IMR-90 (cell line): ENCODE data around the gene FAM114A2. TPM values are rescaled to one million over a fixed set of nuclear protein-coding genes. Genes with fewer than 3 reads are reported as not detected.

Experiments
- ATAC-seq: fragments of 200-7000 bp; cut with Tn5 transposase; 2 replicates; pipeline ENCODE4 v1.9.1; 2020; ENCODE audit warnings: low read depth, mild to moderate bottlenecking, moderate library complexity
- BruUV-seq: library from RNA; stranded (reverse); fragments of 400-500 nt; replicated peaks from 2 replicates; lab custom pipeline; 2021; lab: Mats Ljungman, UMichigan
- CTCF ChIA-PET: fragments of 300-600 bp; formaldehyde crosslinking; extraction: SDS; loops from one replicate; lab custom pipeline; 2021; ENCODE audit warnings: antibody characterized with exemption; lab: Yijun Ruan, JAX
- POLR2A ChIA-PET: fragments of 300-600 bp; sonication (Branson Sonifier 250); formaldehyde crosslinking; loops from one replicate; lab custom pipeline; 2022; ENCODE audit warnings: antibody characterized with exemption; ENCODE audit not compliant: unreplicated experiment; lab: Charles Lee
- DNase-seq: peaks from one replicate; pipeline ENCODE4 v3.0.0; 2013
- H2AFZ ChIP-seq: replicated peaks from 2 replicates; pipeline ENCODE3; 2013; ENCODE audit warnings: low read length, mild to moderate bottlenecking; ENCODE audit not compliant: poor library complexity
- H2AK5ac ChIP-seq: 2 replicates; pipeline ENCODE4 v1.6.1; 2013; ENCODE audit warnings: low read depth, low read length, inconsistent platforms
- H2AK9ac ChIP-seq: replicated peaks from 2 replicates; pipeline ENCODE3; 2013; ENCODE audit warnings: mild to moderate bottlenecking, low read depth, low read length, moderate library complexity; ENCODE audit not compliant: poor library complexity
- H2BK120ac ChIP-seq: 2 replicates; pipeline ENCODE4 v1.6.1; 2013; ENCODE audit warnings: low read depth, low read length, inconsistent platforms
- H2BK15ac ChIP-seq: 3 replicates; pipeline ENCODE4 v1.6.1; 2013; ENCODE audit warnings: low read depth, low read length, inconsistent platforms
- H2BK20ac ChIP-seq: 2 replicates; pipeline ENCODE4 v1.6.1; 2013; ENCODE audit warnings: low read depth, mild to moderate bottlenecking, inconsistent platforms, low read length, moderate library complexity
- H2BK5ac ChIP-seq: 2 replicates; pipeline ENCODE4 v1.6.1; 2013; ENCODE audit warnings: mild to moderate bottlenecking, low read depth, low read length, inconsistent platforms; ENCODE audit not compliant: poor library complexity, severe bottlenecking
- H3K14ac ChIP-seq: replicated peaks from 2 replicates; pipeline ENCODE4 v1.6.1; 2013; ENCODE audit warnings: low read depth, low read length, inconsistent platforms
- H3K18ac ChIP-seq: 2 replicates; pipeline ENCODE4 v1.6.1; 2013; ENCODE audit warnings: low read depth, low read length, control low read depth
- H3K23ac ChIP-seq: 2 replicates; pipeline ENCODE4 v1.6.1; 2013; ENCODE audit warnings: low read depth, low read length, inconsistent platforms
- H3K27ac ChIP-seq: 2 replicates; pipeline ENCODE4 v1.5.1; 2013; ENCODE audit warnings: mild to moderate bottlenecking, control low read depth, low read length; ENCODE audit not compliant: insufficient read depth
- H3K27me3 ChIP-seq: 2 replicates; pipeline ENCODE4 v1.6.1; 2013; ENCODE audit warnings: low read length; ENCODE audit not compliant: control insufficient read depth, insufficient read depth
- H3K36me3 ChIP-seq: 2 replicates; pipeline ENCODE4 v1.6.1; 2013; ENCODE audit warnings: low read length, mixed read lengths; ENCODE audit not compliant: control insufficient read depth, insufficient read depth
- H3K4ac ChIP-seq: 2 replicates; pipeline ENCODE4 v1.6.1; 2013; ENCODE audit warnings: low read depth, low read length, inconsistent platforms
- H3K4me1 ChIP-seq: 2 replicates; pipeline ENCODE4 v1.6.1; 2013; ENCODE audit warnings: low read length, mixed read lengths; ENCODE audit not compliant: control insufficient read depth, insufficient read depth
- H3K4me2 ChIP-seq: 2 replicates; pipeline ENCODE4 v1.6.1; 2013; ENCODE audit warnings: low read depth, mild to moderate bottlenecking, control low read depth, low read length, moderate library complexity
- H3K4me3 ChIP-seq: 2 replicates; pipeline ENCODE4 v1.5.1; 2013; ENCODE audit warnings: low read depth, mild to moderate bottlenecking, control low read depth, low read length, moderate library complexity; ENCODE audit not compliant: insufficient read depth
- H3K56ac ChIP-seq: 2 replicates; pipeline ENCODE4 v1.6.1; 2013; ENCODE audit warnings: low read length, inconsistent platforms; ENCODE audit not compliant: insufficient read depth; ENCODE audit errors: extremely low read depth
- H3K79me1 ChIP-seq, 2 experiments: 2 replicates each; pipeline ENCODE4 v1.6.1; 2013; ENCODE audit warnings: low read length in 2 of 2, inconsistent platforms in 1 of 2, low read depth in 1 of 2
- H3K9ac ChIP-seq: 2 replicates; pipeline ENCODE4 v1.6.1; 2013; ENCODE audit warnings: low read depth, low read length, control low read depth
- H3K9me1 ChIP-seq: 2 replicates; pipeline ENCODE4 v1.6.1; 2013; ENCODE audit warnings: low read length, inconsistent platforms; ENCODE audit not compliant: insufficient read depth
- H3K9me3 ChIP-seq: 2 replicates; pipeline ENCODE4 v1.6.1; 2013; ENCODE audit warnings: low read length; ENCODE audit not compliant: control insufficient read depth, insufficient read depth
- H4K20me1 ChIP-seq: 2 replicates; pipeline ENCODE4 v1.6.1; 2013; ENCODE audit warnings: low read length, inconsistent platforms; ENCODE audit not compliant: insufficient read depth
- H4K5ac ChIP-seq: 2 replicates; pipeline ENCODE4 v1.6.1; 2013; ENCODE audit warnings: mild to moderate bottlenecking, low read depth, low read length, control low read depth
- H4K8ac ChIP-seq, 2 experiments: 2 replicates each; pipeline ENCODE4 v1.6.1; 2013; ENCODE audit warnings: low read depth in 2 of 2, low read length in 2 of 2, control low read depth in 1 of 2, inconsistent platforms in 1 of 2
- H4K91ac ChIP-seq: 2 replicates; pipeline ENCODE4 v1.6.1; 2013; ENCODE audit warnings: low read depth, low read length, inconsistent platforms; ENCODE audit not compliant: insufficient read depth
- BHLHE40 ChIP-seq: fragments of 150-350 bp; IDR thresholded peaks from 2 replicates; pipeline ENCODE4 v1.6.1; 2016; ENCODE audit warnings: mild to moderate bottlenecking, low read depth, low read length
- CEBPB ChIP-seq: IDR thresholded peaks from 2 replicates; pipeline ENCODE4 v1.6.1; 2012; ENCODE audit warnings: low read depth, low read length, improper control_type of control experiment
- CHD1 ChIP-seq: IDR thresholded peaks from 2 replicates; pipeline ENCODE4 v1.6.1; 2012; ENCODE audit warnings: low read depth, low read length, improper control_type of control experiment
- FOS ChIP-seq: fragments of 150-350 bp; IDR thresholded peaks from 2 replicates; pipeline ENCODE4 v1.6.1; 2016; ENCODE audit warnings: low read depth, low read length
- MAFK ChIP-seq: IDR thresholded peaks from 2 replicates; pipeline ENCODE4 v1.6.1; 2012; ENCODE audit warnings: low read depth, low read length, improper control_type of control experiment
- MAZ ChIP-seq: IDR thresholded peaks from 2 replicates; pipeline ENCODE4 v1.6.1; 2012; ENCODE audit warnings: low read depth, mild to moderate bottlenecking, low read length, improper control_type of control experiment, moderate library complexity, borderline replicate concordance
- MXI1 ChIP-seq: IDR thresholded peaks from 2 replicates; pipeline ENCODE4 v1.6.1; 2012; ENCODE audit warnings: low read depth, mild to moderate bottlenecking, low read length, moderate library complexity, borderline replicate concordance
- NFE2L2 ChIP-seq: fragments of 150-350 bp; IDR thresholded peaks from 2 replicates; pipeline ENCODE4 v1.6.1; 2016; ENCODE audit warnings: low read depth, mild to moderate bottlenecking, low read length
- POLR2A ChIP-seq: IDR thresholded peaks from 2 replicates; pipeline ENCODE4 v1.6.1; 2012; ENCODE audit warnings: mild to moderate bottlenecking, low read depth, low read length
- RAD21 ChIP-seq: IDR thresholded peaks from 2 replicates; pipeline ENCODE4 v1.6.1; 2012; ENCODE audit warnings: low read length, improper control_type of control experiment
- RCOR1 ChIP-seq: IDR thresholded peaks from 2 replicates; pipeline ENCODE4 v1.6.1; 2012; ENCODE audit warnings: mild to moderate bottlenecking, low read length, improper control_type of control experiment; ENCODE audit not compliant: insufficient replicate concordance
- RFX5 ChIP-seq: IDR thresholded peaks from 2 replicates; pipeline ENCODE4 v1.8.0; 2012; ENCODE audit warnings: low read depth, mild to moderate bottlenecking, low read length, moderate library complexity
- SMC3 ChIP-seq: fragments of 150-350 bp; IDR thresholded peaks from 2 replicates; pipeline ENCODE4 v1.6.1; 2016; ENCODE audit warnings: low read depth, mild to moderate bottlenecking, antibody characterized with exemption, low read length, moderate library complexity
- USF2 ChIP-seq: fragments of 150-350 bp; IDR thresholded peaks from 2 replicates; pipeline ENCODE4 v1.6.1; 2017; ENCODE audit warnings: mild to moderate bottlenecking, antibody characterized with exemption, low read length, low read depth
- WGBS, 2 experiments: methylation state at CpG; one replicate each; pipeline versions ENCODE4 v1.1.5 to v1.1.7; 2013; ENCODE audit warnings: missing lambda C conversion rate in 2 of 2; ENCODE audit not compliant: insufficient read length in 1 of 2; ENCODE audit errors: extremely low coverage in 2 of 2; 5-methylcytosine and 5-hydroxymethylcytosine counted together
- dilution Hi-C: fragments of 300-500 bp; cut with HindIII; formaldehyde crosslinking; loops from one replicate; pipeline ENCODE4 v1.14.3; 2018; ENCODE audit warnings: low sequenced_read_pairs; ENCODE audit not compliant: unreplicated experiment
- in situ Hi-C: fragments of 300-500 bp; cut with MboI; formaldehyde crosslinking; loops from 3 replicates; pipeline ENCODE4 v1.14.3; 2019; ENCODE audit warnings: low sequenced_read_pairs, inconsistent platforms, mixed read lengths
- intact Hi-C: fragments of 100-400 bp; cut with micrococcal nuclease; formaldehyde crosslinking; loops from 2 replicates; pipeline ENCODE4 v1.10.0; 2022
- polyA plus RNA-seq, 3 experiments: library from polyadenylated mRNA; depleted of rRNA; stranded (reverse); fragments of >200 nt; gene quantifications; 2 replicates each; pipeline ENCODE4 v1.2.3, GENCODE V29; 2012; ENCODE audit warnings: low replicate concordance in 1 of 3
- total RNA-seq: library from RNA; depleted of rRNA; stranded (reverse); fragments of >200 nt; gene quantifications from 2 replicates; pipeline ENCODE4 v1.2.3, GENCODE V29; 2012
- TF ChIP-seq, protein P1 (sequence below): fragments of 150-350 bp; IDR thresholded peaks from 2 replicates; pipeline ENCODE4 v1.6.1; 2016; ENCODE audit warnings: low read depth, mild to moderate bottlenecking, low read length, moderate library complexity, borderline replicate concordance
- TF ChIP-seq, protein P2 (sequence below): conservative IDR thresholded peaks from 2 replicates; pipeline ENCODE4 v1.5.1; 2012; ENCODE audit warnings: mild to moderate bottlenecking, low read depth, low read length, improper control_type of control experiment

FAM114A2 gene
- total and polyA plus RNA-seq, 2 of the 4 experiments (the other 2 are of a cell fraction) = 13.2 to 41.2 TPM

GRCh38 chr5:153998010-153998409 is 40.7 kb downstream of the FAM114A2 start:
- ATAC-seq (no peak), DNase-seq (no peak)
- no peak overlapping the region for H2BK15ac ChIP-seq
- no peak overlapping the region for H2BK20ac ChIP-seq
- H3K23ac ChIP-seq = no peak overlapping the region
- no peaks in the 10 kb centered on the region for H3K9me3 ChIP-seq
- H3K36me3 ChIP-seq = 0 out of 2 replicates have a peak, but pooled peaks cover 2% of the 10 kb centered on the region
- no peak overlapping the region for H3K56ac ChIP-seq
- TF ChIP-seq MAZ = no peak
- no peak for TF ChIP-seq RCOR1
- no peak for TF ChIP-seq BHLHE40
- no peak for TF ChIP-seq RAD21
- no peak for TF ChIP-seq SMC3
- TF ChIP-seq MXI1 = no peak
- TF ChIP-seq, protein P1, sequence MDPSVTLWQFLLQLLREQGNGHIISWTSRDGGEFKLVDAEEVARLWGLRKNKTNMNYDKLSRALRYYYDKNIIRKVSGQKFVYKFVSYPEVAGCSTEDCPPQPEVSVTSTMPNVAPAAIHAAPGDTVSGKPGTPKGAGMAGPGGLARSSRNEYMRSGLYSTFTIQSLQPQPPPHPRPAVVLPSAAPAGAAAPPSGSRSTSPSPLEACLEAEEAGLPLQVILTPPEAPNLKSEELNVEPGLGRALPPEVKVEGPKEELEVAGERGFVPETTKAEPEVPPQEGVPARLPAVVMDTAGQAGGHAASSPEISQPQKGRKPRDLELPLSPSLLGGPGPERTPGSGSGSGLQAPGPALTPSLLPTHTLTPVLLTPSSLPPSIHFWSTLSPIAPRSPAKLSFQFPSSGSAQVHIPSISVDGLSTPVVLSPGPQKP = no peak
- TF ChIP-seq CHD1 = no peak
- TF ChIP-seq FOS = no peak
- TF ChIP-seq NFE2L2 = no peak
- no peak for TF ChIP-seq POLR2A
- TF ChIP-seq CEBPB = no peak
- TF ChIP-seq, protein P2, sequence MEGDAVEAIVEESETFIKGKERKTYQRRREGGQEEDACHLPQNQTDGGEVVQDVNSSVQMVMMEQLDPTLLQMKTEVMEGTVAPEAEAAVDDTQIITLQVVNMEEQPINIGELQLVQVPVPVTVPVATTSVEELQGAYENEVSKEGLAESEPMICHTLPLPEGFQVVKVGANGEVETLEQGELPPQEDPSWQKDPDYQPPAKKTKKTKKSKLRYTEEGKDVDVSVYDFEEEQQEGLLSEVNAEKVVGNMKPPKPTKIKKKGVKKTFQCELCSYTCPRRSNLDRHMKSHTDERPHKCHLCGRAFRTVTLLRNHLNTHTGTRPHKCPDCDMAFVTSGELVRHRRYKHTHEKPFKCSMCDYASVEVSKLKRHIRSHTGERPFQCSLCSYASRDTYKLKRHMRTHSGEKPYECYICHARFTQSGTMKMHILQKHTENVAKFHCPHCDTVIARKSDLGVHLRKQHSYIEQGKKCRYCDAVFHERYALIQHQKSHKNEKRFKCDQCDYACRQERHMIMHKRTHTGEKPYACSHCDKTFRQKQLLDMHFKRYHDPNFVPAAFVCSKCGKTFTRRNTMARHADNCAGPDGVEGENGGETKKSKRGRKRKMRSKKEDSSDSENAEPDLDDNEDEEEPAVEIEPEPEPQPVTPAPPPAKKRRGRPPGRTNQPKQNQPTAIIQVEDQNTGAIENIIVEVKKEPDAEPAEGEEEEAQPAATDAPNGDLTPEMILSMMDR = no peak
- TF ChIP-seq MAFK = no peak
- TF ChIP-seq USF2 = no peak
- no peak for TF ChIP-seq RFX5
- H3K27ac ChIP-seq = no peak overlapping the region
- no peak overlapping the region for H3K4me3 ChIP-seq
- no peak overlapping the region for H3K14ac ChIP-seq
- no peak overlapping the region for H3K18ac ChIP-seq
- no peaks in the 10 kb centered on the region for H3K4me1 ChIP-seq
- H3K79me1 ChIP-seq = no peaks in the 10 kb centered on the region
- no TSS peak for BruUV-seq
- H3K4ac ChIP-seq = no peak overlapping the region
- no peak overlapping the region for H2AK5ac ChIP-seq
- no peak overlapping the region for H4K8ac ChIP-seq
- in situ Hi-C loops = no loop called here
- H4K5ac ChIP-seq = no peak overlapping the region
- no CpG with 5 or more reads among the region's 1 CpG for WGBS, 2 experiments
- H2BK120ac ChIP-seq = no peak overlapping the region
- no peak overlapping the region for H2AK9ac ChIP-seq
- H3K27me3 ChIP-seq = no peaks in the 10 kb centered on the region
- H4K91ac ChIP-seq = no peak overlapping the region
- no peak overlapping the region for H2AFZ ChIP-seq
- H3K9me1 ChIP-seq = no peaks in the 10 kb centered on the region; the same call in 1 of the 2 replicates
- POLR2A ChIA-PET = no interaction called here
- intact Hi-C loops = loop anchor here (5.0 kb wide), 1 partner anchor 39 kb away; the partner anchor contains the start of genes FAM114A2 and MFAP3
- dilution Hi-C loops = no loop called here
- H2BK5ac ChIP-seq = no peak overlapping the region
- CTCF ChIA-PET = no interaction called here
- H4K20me1 ChIP-seq = no peaks in the 10 kb centered on the region
- no peak overlapping the region for H3K9ac ChIP-seq
- H3K4me2 ChIP-seq = no peak overlapping the region
